Liver (tissue), 2 donors: ENCODE data around the gene CCN5.

Source experiments
- CTCF ChIP-seq: fragments of 150-350 bp; IDR thresholded peaks from 2 replicates; pipeline ENCODE4 v1.5.1; 2017; ENCODE audit warnings: improper control_type of control experiment, low read depth, low read length; ENCODE audit not compliant: missing input control
- REST ChIP-seq: IDR thresholded peaks from 2 replicates; pipeline ENCODE4 v1.6.1; 2016; ENCODE audit warnings: antibody characterized with exemption, mild to moderate bottlenecking
- YY1 ChIP-seq: IDR thresholded peaks from 2 replicates; pipeline ENCODE4 v1.6.1; 2016; ENCODE audit warnings: antibody characterized with exemption, mild to moderate bottlenecking
- donor health status: healthy.

GRCh38 chr20:44695295-44695673 is 19.9 kb upstream of the CCN5 start:
- TF ChIP-seq CTCF (no peak), YY1 (no peak), REST (no peak)
